ENCODE data around the gene PITPNC1.
"Not testable (repeated sequence)": the region's sequence is repeated elsewhere in the genome, so short reads cannot be mapped to it uniquely, and the experiment has no call there.

Gene PITPNC1

DNA sequence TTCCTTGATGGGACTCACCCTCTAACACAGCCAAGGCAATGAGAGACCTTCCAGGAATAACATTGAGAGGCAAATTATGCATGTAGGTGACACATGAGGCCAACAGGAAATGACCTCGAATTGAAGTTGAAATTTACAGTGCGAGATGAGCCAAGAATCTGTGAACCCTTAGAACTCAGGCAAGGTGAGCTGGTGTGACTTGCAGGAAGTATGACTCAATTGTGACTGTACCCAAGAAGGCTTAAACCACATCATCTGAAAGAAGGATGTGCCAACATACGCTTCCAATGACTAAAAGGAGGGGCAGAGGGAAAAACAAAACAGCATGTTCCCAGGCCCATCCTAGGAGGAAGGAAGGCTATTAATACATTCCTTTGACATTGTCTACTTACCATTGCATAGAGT, 44.8 kb downstream of the PITPNC1 start:
- DNase-seq (ENCODE audit: extremely low read depth, low read depth): peak; percentile 89
- H3K4me3 ChIP-seq (replicated peaks; ENCODE audit: low read depth, low read length): no peak overlapping the region
- TF ChIP-seq, protein P1, sequence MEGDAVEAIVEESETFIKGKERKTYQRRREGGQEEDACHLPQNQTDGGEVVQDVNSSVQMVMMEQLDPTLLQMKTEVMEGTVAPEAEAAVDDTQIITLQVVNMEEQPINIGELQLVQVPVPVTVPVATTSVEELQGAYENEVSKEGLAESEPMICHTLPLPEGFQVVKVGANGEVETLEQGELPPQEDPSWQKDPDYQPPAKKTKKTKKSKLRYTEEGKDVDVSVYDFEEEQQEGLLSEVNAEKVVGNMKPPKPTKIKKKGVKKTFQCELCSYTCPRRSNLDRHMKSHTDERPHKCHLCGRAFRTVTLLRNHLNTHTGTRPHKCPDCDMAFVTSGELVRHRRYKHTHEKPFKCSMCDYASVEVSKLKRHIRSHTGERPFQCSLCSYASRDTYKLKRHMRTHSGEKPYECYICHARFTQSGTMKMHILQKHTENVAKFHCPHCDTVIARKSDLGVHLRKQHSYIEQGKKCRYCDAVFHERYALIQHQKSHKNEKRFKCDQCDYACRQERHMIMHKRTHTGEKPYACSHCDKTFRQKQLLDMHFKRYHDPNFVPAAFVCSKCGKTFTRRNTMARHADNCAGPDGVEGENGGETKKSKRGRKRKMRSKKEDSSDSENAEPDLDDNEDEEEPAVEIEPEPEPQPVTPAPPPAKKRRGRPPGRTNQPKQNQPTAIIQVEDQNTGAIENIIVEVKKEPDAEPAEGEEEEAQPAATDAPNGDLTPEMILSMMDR (IDR thresholded peaks at IDR 0.05; ENCODE audit: low read depth, low read length, missing control alignments): no peak

DNA sequence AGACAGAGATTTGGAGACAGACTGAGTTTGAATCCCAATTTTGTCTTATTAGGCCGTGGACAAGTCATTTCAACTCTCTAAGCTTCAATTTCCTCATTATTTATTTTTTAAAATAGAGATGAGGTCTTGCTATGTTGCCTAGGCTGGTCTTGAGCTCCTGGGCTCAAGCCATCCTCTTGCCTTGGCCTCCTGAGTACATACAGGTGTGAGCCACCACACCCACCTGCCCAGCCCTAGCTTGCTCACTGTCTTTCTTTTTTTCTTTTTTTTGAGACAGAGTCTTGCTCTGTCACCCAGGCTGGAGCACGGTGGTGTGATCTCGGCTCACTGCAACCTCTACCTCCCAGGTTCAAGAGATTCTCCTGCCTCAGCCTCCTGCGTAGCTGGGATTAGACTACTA, 45.2 kb downstream of the PITPNC1 start:
- not testable (repeated sequence) for H3K4me3 ChIP-seq (replicated peaks; ENCODE audit: low read depth, low read length); DNase-seq (ENCODE audit: extremely low read depth, low read depth)

- TF ChIP-seq, protein P1 (IDR thresholded peaks at IDR 0.05; ENCODE audit: low read depth, low read length, missing control alignments): no peak
- no peak overlapping the region for H3K4me3 ChIP-seq (replicated peaks; ENCODE audit: low read depth, low read length)
- DNase-seq (ENCODE audit: extremely low read depth, low read depth): no peak
Observed at GRCh38 chr17:67422897-67423296, 45.8 kb downstream of the PITPNC1 start.

DNA sequence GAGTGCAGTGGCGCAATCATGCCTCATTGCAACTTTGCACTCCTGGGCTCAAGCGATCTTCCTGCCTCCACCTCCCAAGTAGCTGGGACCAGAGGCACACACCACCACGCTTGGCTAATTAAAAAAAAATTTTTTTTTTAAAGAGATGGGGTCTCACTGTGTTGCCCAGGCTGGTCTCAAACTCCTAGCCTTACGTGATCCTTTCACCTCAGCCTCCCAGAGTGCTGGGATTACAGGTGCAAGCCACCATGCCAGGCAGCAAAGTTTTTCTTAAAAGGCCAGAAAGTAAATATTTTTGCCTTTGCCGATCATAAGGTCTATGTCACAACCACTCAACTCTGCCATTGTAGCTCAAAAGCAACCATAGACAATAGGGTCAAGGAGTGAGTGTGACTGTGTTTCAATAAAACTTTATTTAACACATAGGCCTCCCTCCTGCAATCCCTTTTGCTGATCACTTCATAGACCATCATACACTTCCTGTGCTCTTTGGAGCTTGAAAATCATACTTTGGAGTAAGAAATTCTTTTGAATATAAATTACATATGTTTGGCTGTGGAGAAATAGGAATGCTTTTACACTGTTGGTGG, 48.6 kb downstream of the PITPNC1 start:
- H3K4me3 ChIP-seq (replicated peaks; ENCODE audit: low read depth, low read length): no peak overlapping the region
- TF ChIP-seq, protein P1 (IDR thresholded peaks at IDR 0.05; ENCODE audit: low read depth, low read length, missing control alignments): no peak

GRCh38 chr17:67427424-67427823, 50.3 kb downstream of the PITPNC1 start:
- TF ChIP-seq, protein P1 (IDR thresholded peaks at IDR 0.05; ENCODE audit: low read depth, low read length, missing control alignments): no peak
- DNase-seq (ENCODE audit: extremely low read depth, low read depth): no peak

More for the DNA sequence above, 48.6 kb downstream of the PITPNC1 start:
- no peak for DNase-seq (ENCODE audit: extremely low read depth, low read depth)

GRCh38 chr17:67430515-67430914, 53.4 kb downstream of the PITPNC1 start:
- DNase-seq (ENCODE audit: extremely low read depth, low read depth); H3K4me3 ChIP-seq (replicated peaks; ENCODE audit: low read depth, low read length): not testable (repeated sequence)

More at GRCh38 chr17:67427424-67427823, 50.3 kb downstream of the PITPNC1 start:
- no peak overlapping the region for H3K4me3 ChIP-seq (replicated peaks; ENCODE audit: low read depth, low read length)

GRCh38 chr17:67431249-67432015, 54.4 kb downstream of the PITPNC1 start:
- H3K4me3 ChIP-seq (replicated peaks; ENCODE audit: low read depth, low read length): no peak overlapping the region
- peak; percentile 63 for DNase-seq (ENCODE audit: extremely low read depth, low read depth)
- TF ChIP-seq, protein P1 (IDR thresholded peaks at IDR 0.05; ENCODE audit: low read depth, low read length, missing control alignments): no peak
